Measurements from ENCODE around the gene RSAD1. TPM values are rescaled to one million over a fixed set of nuclear protein-coding genes. Genes with fewer than 3 reads are reported as not detected.

RSAD1 gene
- total RNA-seq, 4 donors from 2014 or later, result 21.5 to 40.5 (median 26.5) TPM

DNA sequence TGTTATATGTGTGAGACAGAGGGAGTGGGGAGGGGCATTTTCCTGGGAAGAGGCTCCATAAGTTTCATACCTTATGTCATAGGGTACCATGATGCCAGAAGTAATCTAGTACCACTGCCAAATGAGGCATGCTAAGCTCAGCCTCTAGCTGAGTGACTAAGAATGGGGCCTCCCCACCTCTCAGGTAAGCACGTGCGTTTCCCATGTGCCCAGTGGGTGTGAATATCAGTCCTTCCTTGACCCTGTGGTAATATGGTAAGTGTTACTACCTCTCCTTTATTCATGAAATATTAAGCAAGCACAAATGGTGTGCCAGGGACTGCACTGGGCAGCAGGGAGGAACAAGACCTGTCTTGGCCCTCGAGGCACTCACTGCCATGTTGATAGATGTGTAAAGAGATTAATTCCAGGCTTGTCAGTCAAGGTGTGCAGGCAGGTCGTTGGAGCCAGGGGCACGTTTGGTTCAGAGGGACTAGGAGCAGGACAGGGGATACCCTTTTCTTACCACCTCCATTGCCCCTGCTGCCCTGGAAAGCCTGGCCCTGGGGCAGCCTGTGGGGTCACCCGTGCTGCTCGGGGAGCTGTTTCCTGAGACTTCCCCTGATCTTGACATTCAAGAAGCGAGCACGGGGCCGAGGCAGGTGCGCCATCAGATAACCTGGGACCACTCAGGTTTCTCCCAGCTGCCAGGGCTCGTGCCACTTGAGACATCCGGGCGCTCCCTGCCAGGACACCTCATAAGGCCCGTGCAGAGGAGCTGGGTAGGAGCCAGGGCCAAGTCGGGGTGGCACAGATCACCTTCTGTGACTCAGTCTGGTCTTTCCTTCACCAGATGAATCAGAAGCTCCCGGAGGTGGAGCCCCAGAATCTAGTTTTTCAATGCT lies 8.8 kb downstream of the RSAD1 start:
- DNase-seq (ENCODE audit: low spot score in 2 of 2), result peak in 1 of 2 donors; percentile 62
- no peak overlapping the region for H3K4me3 ChIP-seq (ENCODE audit: low read depth, poor library complexity, severe bottlenecking)
- WGBS, 2 donors, result 44 to 50% methylated on average over 16 to 17 of the region's 17 CpGs
- no peak for TF ChIP-seq POLR2A (IDR thresholded peaks at IDR 0.05)
- TF ChIP-seq, protein P1, sequence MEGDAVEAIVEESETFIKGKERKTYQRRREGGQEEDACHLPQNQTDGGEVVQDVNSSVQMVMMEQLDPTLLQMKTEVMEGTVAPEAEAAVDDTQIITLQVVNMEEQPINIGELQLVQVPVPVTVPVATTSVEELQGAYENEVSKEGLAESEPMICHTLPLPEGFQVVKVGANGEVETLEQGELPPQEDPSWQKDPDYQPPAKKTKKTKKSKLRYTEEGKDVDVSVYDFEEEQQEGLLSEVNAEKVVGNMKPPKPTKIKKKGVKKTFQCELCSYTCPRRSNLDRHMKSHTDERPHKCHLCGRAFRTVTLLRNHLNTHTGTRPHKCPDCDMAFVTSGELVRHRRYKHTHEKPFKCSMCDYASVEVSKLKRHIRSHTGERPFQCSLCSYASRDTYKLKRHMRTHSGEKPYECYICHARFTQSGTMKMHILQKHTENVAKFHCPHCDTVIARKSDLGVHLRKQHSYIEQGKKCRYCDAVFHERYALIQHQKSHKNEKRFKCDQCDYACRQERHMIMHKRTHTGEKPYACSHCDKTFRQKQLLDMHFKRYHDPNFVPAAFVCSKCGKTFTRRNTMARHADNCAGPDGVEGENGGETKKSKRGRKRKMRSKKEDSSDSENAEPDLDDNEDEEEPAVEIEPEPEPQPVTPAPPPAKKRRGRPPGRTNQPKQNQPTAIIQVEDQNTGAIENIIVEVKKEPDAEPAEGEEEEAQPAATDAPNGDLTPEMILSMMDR (IDR thresholded peaks at IDR 0.05), result no peak
- intact Hi-C loops (cut with DNase I; ENCODE audit: low total_unique reads), result loop anchor here (10.0 kb wide), 2 partner anchors 47 to 137 kb away; partner anchors contain the start of gene EPN3

DNA sequence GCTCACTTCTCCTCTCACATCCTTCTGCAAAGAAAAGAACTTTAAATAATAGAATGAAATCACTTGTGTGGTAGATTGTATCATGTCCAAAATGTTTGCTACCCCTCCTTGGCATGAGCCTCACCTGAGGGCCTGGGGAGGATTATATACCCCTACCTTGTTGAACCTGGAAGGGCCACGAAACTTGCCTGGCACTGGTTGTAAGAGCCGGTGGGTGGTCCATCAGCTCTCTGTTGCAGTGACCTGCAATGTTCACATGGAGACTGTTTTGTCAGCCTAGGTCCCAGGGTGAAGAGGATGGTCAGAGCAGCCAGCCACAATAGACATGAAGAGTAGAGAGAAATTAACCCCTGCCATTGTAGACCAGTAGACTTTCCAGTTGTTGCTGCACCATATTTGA lies 10.2 kb downstream of the RSAD1 start:
- TF ChIP-seq POLR2A (IDR thresholded peaks at IDR 0.05), result no peak
- TF ChIP-seq, protein P1 (IDR thresholded peaks at IDR 0.05), result no peak
- intact Hi-C loops (cut with DNase I; ENCODE audit: low total_unique reads), result loop anchor here (10.0 kb wide), 2 partner anchors 46 to 136 kb away; partner anchors contain the start of gene EPN3
- 88 to 96% methylated on average over 2 of the region's 2 CpGs for WGBS, 2 donors
- no peak for DNase-seq (ENCODE audit: low spot score in 2 of 2)
- no peak overlapping the region for H3K4me3 ChIP-seq (ENCODE audit: low read depth, poor library complexity, severe bottlenecking)

DNA sequence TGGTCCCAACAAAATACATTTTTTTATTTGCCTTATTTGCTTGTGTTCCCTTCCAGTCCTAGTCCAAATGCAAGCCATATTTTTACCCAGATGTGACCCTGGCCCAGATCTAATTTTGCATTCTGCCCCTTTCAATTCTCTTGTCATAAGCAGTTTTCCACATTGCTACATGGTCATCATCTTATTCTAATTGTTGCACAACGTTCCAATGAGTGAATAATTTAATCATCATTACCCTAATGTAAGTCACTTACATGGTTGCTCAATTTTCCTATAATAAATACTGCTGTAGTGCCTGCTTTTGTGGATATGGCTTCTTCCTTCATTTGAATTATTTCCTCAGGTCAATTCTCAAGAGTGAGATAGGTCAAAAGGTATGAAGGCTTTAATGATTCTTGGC lies 12.8 kb downstream of the RSAD1 start:
- no peak overlapping the region for H3K4me3 ChIP-seq (ENCODE audit: low read depth, poor library complexity, severe bottlenecking)
- intact Hi-C loops (cut with DNase I; ENCODE audit: low total_unique reads), result no loop called here
- no peak for TF ChIP-seq POLR2A (IDR thresholded peaks at IDR 0.05)
- TF ChIP-seq, protein P1 (IDR thresholded peaks at IDR 0.05), result no peak
- WGBS, 2 donors, result 32% methylated on average over 1 of the region's 1 CpG
- no peak for DNase-seq (ENCODE audit: low spot score in 2 of 2)

DNA sequence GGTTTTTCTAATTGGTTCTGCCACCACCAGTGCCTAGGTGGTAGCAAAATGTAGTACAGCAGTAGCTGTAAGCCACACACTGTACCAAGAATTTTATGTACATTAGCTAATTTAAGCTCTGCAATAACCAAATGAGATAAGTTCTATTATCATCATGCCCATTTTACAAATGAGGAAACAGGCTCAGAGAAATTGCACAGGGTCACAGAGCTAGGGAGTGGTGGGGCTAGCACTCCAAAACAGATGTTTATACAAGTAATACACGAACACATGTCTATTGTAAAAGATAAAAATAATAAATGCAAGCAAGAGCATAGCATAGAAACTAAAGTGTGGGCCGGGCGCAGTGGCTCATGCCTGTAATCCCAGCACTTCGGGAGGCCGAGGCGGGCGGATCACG lies 13.6 kb downstream of the RSAD1 start:
- WGBS, 2 donors, result 90 to 92% methylated on average over 8 of the region's 8 CpGs
- DNase-seq (ENCODE audit: low spot score in 2 of 2), result no peak

DNA sequence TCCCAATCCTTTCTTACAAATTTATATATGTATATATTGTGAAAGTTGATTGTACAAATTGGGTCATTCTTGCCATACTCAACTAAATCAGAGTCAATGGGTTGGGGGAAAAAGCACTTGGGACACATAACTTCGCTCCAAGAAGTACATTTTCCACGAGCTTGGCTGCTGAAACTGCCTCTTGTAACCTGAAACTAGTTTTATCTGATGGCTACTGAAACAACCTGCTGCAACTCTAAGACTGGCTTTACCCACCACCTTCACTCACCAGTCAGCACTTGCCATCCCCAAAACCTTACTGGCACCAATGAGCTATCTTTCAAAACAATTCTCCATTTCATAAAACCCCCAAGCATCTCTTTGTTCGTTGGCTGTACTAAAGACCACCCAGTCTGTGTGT lies 15.1 kb downstream of the RSAD1 start:
- intact Hi-C loops (cut with DNase I; ENCODE audit: low total_unique reads), result no loop called here
- 58 to 66% methylated on average over 3 of the region's 3 CpGs for WGBS, 2 donors
- DNase-seq (ENCODE audit: low spot score in 2 of 2), result no peak
- no peak overlapping the region for H3K4me3 ChIP-seq (ENCODE audit: low read depth, poor library complexity, severe bottlenecking)
- no peak for TF ChIP-seq POLR2A (IDR thresholded peaks at IDR 0.05)
- TF ChIP-seq, protein P1 (IDR thresholded peaks at IDR 0.05), result no peak

More for the DNA sequence above, 13.6 kb downstream of the RSAD1 start:
- TF ChIP-seq, protein P1 (IDR thresholded peaks at IDR 0.05), result no peak
- TF ChIP-seq POLR2A (IDR thresholded peaks at IDR 0.05), result no peak
- intact Hi-C loops (cut with DNase I; ENCODE audit: low total_unique reads), result no loop called here
- H3K4me3 ChIP-seq (ENCODE audit: low read depth, poor library complexity, severe bottlenecking), result no peak overlapping the region
